Coronary artery (tissue), 2 donors: ENCODE results near the gene ADGRG4.

Source experiments
- DNase-seq: peaks from one replicate; pipeline ENCODE4 v3.0.0-alpha.2; 2017; ENCODE audit warnings: low spot score
- H3K27ac ChIP-seq, 2 donors: fragments of 200-600 bp; sonication (generic); one replicate each; pipeline ENCODE4 v1.5.1; 2016 to 2019
- H3K4me3 ChIP-seq: fragments of 200-600 bp; sonication (generic); 2 replicates; pipeline ENCODE4 v1.5.1; 2016; ENCODE audit warnings: mild to moderate bottlenecking, moderate library complexity
- TF ChIP-seq, protein P1 (sequence below): fragments of 200-600 bp; sonication (generic); IDR thresholded peaks from one replicate; pipeline ENCODE4 v1.5.1; 2019; ENCODE audit warnings: antibody characterized with exemption

Gene ADGRG4

GRCh38 chrX:136339702-136340101, 38.9 kb downstream of the ADGRG4 start:
- H3K27ac ChIP-seq: no peak overlapping the region
- DNase-seq: no peak
- TF ChIP-seq, protein P1, sequence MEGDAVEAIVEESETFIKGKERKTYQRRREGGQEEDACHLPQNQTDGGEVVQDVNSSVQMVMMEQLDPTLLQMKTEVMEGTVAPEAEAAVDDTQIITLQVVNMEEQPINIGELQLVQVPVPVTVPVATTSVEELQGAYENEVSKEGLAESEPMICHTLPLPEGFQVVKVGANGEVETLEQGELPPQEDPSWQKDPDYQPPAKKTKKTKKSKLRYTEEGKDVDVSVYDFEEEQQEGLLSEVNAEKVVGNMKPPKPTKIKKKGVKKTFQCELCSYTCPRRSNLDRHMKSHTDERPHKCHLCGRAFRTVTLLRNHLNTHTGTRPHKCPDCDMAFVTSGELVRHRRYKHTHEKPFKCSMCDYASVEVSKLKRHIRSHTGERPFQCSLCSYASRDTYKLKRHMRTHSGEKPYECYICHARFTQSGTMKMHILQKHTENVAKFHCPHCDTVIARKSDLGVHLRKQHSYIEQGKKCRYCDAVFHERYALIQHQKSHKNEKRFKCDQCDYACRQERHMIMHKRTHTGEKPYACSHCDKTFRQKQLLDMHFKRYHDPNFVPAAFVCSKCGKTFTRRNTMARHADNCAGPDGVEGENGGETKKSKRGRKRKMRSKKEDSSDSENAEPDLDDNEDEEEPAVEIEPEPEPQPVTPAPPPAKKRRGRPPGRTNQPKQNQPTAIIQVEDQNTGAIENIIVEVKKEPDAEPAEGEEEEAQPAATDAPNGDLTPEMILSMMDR: no peak
- H3K4me3 ChIP-seq: no peak overlapping the region

DNA sequence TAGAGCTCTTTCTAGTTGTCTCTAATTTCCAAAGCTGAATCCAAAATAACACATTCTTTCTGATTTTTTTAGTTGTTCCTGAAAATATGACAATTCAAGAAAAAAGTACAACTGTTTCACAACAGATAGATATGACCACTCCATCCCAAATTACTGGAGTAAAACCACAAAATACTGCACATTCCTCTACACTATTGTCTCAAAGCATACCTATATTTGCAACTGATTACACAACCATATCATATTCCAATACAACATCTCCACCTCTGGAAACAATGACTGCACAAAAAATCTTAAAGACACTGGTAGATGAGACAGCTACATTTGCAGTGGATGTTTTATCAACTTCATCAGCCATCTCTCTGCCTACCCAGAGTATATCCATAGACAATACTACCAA, 43.6 kb downstream of the ADGRG4 start:
- Histone ChIP-seq H3K4me3 (no peak overlapping the region), H3K27ac (no peak overlapping the region)
- DNase-seq: no peak
- TF ChIP-seq, protein P1: no peak

- H3K4me3 ChIP-seq: no peak overlapping the region
- DNase-seq: no peak
- TF ChIP-seq, protein P1: no peak
- H3K27ac ChIP-seq: no peak overlapping the region
Measured at GRCh38 chrX:136346506-136346905, 45.7 kb downstream of the ADGRG4 start.

DNA sequence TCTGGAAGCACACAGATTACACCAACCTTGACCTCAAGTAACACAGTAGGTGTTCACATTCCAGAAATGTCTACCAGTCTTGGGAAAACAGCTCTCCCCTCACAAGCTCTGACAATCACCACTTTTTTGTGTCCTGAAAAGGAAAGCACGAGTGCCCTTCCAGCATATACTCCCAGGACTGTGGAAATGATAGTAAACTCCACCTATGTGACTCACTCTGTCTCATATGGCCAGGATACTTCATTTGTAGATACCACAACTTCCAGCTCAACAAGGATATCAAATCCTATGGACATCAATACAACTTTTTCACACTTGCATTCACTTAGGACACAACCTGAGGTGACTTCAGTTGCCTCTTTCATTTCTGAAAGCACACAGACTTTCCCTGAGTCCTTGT, 46.9 kb downstream of the ADGRG4 start:
- TF ChIP-seq, protein P1: no peak
- H3K27ac ChIP-seq: no peak overlapping the region
- no peak overlapping the region for H3K4me3 ChIP-seq
- DNase-seq: no peak

- Histone ChIP-seq H3K4me3 (no peak overlapping the region), H3K27ac (no peak overlapping the region)
- DNase-seq: no peak
- TF ChIP-seq, protein P1: no peak
Measured at GRCh38 chrX:136353526-136354093, 52.8 kb downstream of the ADGRG4 start.

DNA sequence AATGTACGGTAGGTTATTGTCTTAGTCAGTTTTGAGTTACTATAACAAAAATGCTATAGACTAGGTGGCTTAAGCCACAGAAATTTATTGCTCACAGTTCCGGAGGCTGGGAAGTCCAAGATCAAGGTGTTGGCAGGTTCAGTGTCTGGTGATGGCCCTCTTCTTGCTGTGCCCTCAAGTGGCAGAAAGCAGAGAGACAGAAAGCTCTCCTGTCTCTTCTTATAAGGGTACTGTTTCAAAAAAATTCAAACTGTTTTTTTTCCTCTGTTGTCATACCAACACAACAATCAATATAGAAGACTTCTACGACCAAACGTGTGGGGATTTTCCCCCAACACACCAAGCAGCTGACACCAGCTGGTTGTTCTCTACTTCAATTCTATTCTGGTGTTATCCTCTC, 53.4 kb downstream of the ADGRG4 start:
- no peak overlapping the region for H3K27ac ChIP-seq
- TF ChIP-seq, protein P1: no peak
- no peak for DNase-seq
- H3K4me3 ChIP-seq: no peak overlapping the region

- H3K27ac ChIP-seq: no peak overlapping the region
- no peak for DNase-seq
- TF ChIP-seq, protein P1: no peak
- H3K4me3 ChIP-seq: no peak overlapping the region
Measured at GRCh38 chrX:136369377-136369776, 68.6 kb downstream of the ADGRG4 start.
